Smooth muscle cell (in vitro differentiated cells): Measurements from ENCODE around the gene MYL1. TPM values are rescaled to one million over a fixed set of nuclear protein-coding genes. Genes with fewer than 3 reads are reported as not detected.

Experiments used
- DNase-seq: peaks from one replicate; lab custom pipeline; 2025; ENCODE audit not compliant: unreplicated experiment; lab: John Stamatoyannopoulos, UW
- H2AFZ ChIP-seq: fragments of 200-600 bp; sonication (generic); 2 replicates; pipeline ENCODE4 v1.6.0; 2016; ENCODE audit warnings: antibody characterized with exemption, low read depth, mild to moderate bottlenecking
- H3F3A ChIP-seq: fragments of 200-600 bp; sonication (generic); 2 replicates; pipeline ENCODE4 v1.6.0; 2017; ENCODE audit warnings: antibody characterized with exemption, low read depth
- H3K27ac ChIP-seq: fragments of 200-600 bp; sonication (generic); 2 replicates; pipeline ENCODE4 v1.5.1; 2016; ENCODE audit warnings: low read depth, mild to moderate bottlenecking
- H3K27me3 ChIP-seq: fragments of 200-600 bp; sonication (generic); 2 replicates; pipeline ENCODE4 v1.6.1; 2016; ENCODE audit warnings: low read depth, mild to moderate bottlenecking
- H3K36me3 ChIP-seq: fragments of 200-600 bp; sonication (generic); 2 replicates; pipeline ENCODE4 v1.5.1; 2016; ENCODE audit warnings: low read depth
- H3K4me1 ChIP-seq: fragments of 200-600 bp; sonication (generic); 2 replicates; pipeline ENCODE4 v1.5.1; 2016; ENCODE audit warnings: low read depth
- H3K4me2 ChIP-seq: fragments of 200-600 bp; sonication (generic); 2 replicates; pipeline ENCODE4 v1.6.0; 2016; ENCODE audit warnings: mild to moderate bottlenecking
- H3K4me3 ChIP-seq: fragments of 200-600 bp; sonication (generic); 2 replicates; pipeline ENCODE4 v1.5.1; 2016; ENCODE audit warnings: mild to moderate bottlenecking
- H3K79me2 ChIP-seq: fragments of 200-600 bp; sonication (generic); 2 replicates; pipeline ENCODE4 v1.6.0; 2016; ENCODE audit warnings: low read depth, mild to moderate bottlenecking
- H3K9ac ChIP-seq: fragments of 200-600 bp; sonication (generic); 2 replicates; pipeline ENCODE4 v1.6.0; 2016; ENCODE audit warnings: low read depth
- H3K9me3 ChIP-seq: fragments of 200-600 bp; sonication (generic); replicated peaks from 2 replicates; pipeline ENCODE4 v1.5.1; 2016; ENCODE audit warnings: low read depth
- H4K20me1 ChIP-seq: fragments of 200-600 bp; sonication (generic); 2 replicates; pipeline ENCODE4 v1.6.0; 2016; ENCODE audit warnings: low read depth
- WGBS: methylation state at CpG from one replicate; pipeline ENCODE4 v1.1.7; 2016; ENCODE audit warnings: low lambda C conversion rate; 5-methylcytosine and 5-hydroxymethylcytosine counted together
- polyA plus RNA-seq: library from polyadenylated mRNA; unstranded; fragments of >200 nt; fragmentation: Nextera tagmentation; extraction: Ambion mirVana; gene quantifications from 2 replicates; pipeline ENCODE4 v1.2.1, GENCODE V29; 2016
- total RNA-seq: library from RNA; depleted of rRNA; stranded (reverse); fragments of >200 nt; gene quantifications from 2 replicates; pipeline ENCODE4 v1.2.3, GENCODE V29; 2014
- TF ChIP-seq, protein P1 (sequence below): fragments of 200-600 bp; sonication (generic); IDR thresholded peaks from 2 replicates; pipeline ENCODE4 v1.5.1; 2017; ENCODE audit warnings: borderline replicate concordance, mild to moderate bottlenecking, antibody characterized with exemption; ENCODE audit not compliant: insufficient read depth, poor library complexity, severe bottlenecking

Gene MYL1
- total and polyA plus RNA-seq, 2 experiments from 2014 or later = not detected

DNA sequence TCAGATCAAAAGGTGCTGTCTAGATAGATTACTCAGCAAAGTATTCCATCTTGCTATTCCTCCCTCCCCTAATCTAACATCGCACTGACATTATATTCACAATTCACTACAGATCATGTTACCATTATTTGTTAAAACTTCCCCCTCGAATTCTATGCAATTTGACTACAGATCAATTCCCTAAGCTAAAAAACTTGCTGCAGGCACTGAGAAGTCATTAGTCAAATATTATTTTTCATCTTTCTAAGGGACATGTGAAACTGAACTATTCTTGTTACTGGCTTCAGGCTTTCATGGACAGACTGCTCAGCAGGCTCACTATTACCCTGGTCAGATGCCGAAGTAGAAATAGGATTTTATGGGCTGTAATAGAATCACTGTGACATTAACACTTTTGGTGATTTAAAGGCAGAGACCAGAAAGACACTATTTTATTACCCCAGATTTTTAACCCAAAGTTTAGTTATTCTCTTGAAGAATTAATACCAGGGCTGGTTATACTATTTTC lies 15.1 kb downstream of the MYL1 start:
- H3K79me2 ChIP-seq = no peaks in the 10 kb centered on the region
- H3K4me1 ChIP-seq = peaks cover 4% of the 10 kb centered on the region
- H3K9ac ChIP-seq = no peak overlapping the region
- no peak overlapping the region for H3K4me3 ChIP-seq
- no peaks in the 10 kb centered on the region for H3K9me3 ChIP-seq
- H3K27ac ChIP-seq = no peak overlapping the region
- TF ChIP-seq, protein P1, sequence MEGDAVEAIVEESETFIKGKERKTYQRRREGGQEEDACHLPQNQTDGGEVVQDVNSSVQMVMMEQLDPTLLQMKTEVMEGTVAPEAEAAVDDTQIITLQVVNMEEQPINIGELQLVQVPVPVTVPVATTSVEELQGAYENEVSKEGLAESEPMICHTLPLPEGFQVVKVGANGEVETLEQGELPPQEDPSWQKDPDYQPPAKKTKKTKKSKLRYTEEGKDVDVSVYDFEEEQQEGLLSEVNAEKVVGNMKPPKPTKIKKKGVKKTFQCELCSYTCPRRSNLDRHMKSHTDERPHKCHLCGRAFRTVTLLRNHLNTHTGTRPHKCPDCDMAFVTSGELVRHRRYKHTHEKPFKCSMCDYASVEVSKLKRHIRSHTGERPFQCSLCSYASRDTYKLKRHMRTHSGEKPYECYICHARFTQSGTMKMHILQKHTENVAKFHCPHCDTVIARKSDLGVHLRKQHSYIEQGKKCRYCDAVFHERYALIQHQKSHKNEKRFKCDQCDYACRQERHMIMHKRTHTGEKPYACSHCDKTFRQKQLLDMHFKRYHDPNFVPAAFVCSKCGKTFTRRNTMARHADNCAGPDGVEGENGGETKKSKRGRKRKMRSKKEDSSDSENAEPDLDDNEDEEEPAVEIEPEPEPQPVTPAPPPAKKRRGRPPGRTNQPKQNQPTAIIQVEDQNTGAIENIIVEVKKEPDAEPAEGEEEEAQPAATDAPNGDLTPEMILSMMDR = no peak
- H3K36me3 ChIP-seq = no peaks in the 10 kb centered on the region
- no peak for DNase-seq
- no peak overlapping the region for H2AFZ ChIP-seq
- no peaks in the 10 kb centered on the region for H3F3A ChIP-seq
- WGBS = 83% methylated on average over 3 of the region's 3 CpGs
- H3K4me2 ChIP-seq = no peak overlapping the region
- H3K27me3 ChIP-seq = no peaks in the 10 kb centered on the region
- H4K20me1 ChIP-seq = no peaks in the 10 kb centered on the region

DNA sequence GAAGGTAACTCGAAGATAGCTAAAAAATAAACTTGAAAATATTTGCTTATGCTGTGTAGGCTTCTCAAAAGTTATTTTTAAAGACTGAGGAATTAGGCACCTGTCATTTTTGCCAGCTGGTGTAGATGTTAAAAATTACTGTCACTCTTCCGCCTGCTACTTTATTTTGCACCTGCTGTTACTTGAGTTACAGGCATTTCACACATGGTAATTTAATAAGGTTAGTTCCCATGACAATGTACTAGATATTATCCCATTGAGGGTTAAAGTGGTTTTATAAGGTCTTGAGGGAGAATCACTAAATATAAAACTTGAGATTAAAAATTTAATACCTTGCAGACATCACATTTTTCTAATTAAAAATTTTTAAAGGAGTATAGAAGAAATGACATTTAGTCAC lies 26.6 kb downstream of the MYL1 start:
- Histone ChIP-seq H3K9me3 (no peaks in the 10 kb centered on the region), H3K4me2 (no peak overlapping the region), H3K9ac (no peak overlapping the region), H3K79me2 (no peaks in the 10 kb centered on the region), H3K36me3 (no peaks in the 10 kb centered on the region), H3K4me1 (peaks cover 4% of the 10 kb centered on the region), H4K20me1 (no peaks in the 10 kb centered on the region), H3K27me3 (no peaks in the 10 kb centered on the region), H2AFZ (no peak overlapping the region), H3F3A (no peaks in the 10 kb centered on the region), H3K27ac (no peak overlapping the region), H3K4me3 (no peak overlapping the region)
- DNase-seq = no peak
- WGBS = 88% methylated on average over 2 of the region's 2 CpGs
- TF ChIP-seq, protein P1 = no peak

DNA sequence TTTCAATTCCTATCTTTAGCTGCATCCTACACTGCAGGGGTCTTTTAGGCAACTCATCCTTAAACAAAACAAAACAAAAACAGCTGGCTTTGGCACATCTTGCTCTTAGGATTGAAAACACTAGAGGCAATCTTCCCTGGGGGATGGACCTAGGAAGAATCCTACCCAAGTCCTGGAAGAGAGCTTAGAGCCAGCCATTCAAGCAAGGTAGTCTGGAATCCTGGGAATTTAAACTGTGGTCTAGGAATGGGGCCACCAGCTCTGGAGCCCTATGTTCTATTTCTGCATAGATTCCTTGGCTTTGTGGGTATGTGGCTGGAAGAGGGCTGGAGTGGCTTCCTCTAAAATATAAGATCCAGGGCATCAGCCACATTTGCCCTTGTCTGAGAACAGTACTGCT lies 27.7 kb downstream of the MYL1 start:
- H4K20me1 ChIP-seq = no peaks in the 10 kb centered on the region
- H2AFZ ChIP-seq = no peak overlapping the region
- no peak overlapping the region for H3K27ac ChIP-seq
- H3K4me2 ChIP-seq = no peak overlapping the region
- H3K27me3 ChIP-seq = no peaks in the 10 kb centered on the region
- H3F3A ChIP-seq = no peaks in the 10 kb centered on the region
- H3K36me3 ChIP-seq = no peaks in the 10 kb centered on the region
- DNase-seq = no peak
- H3K4me3 ChIP-seq = no peak overlapping the region
- TF ChIP-seq, protein P1 = no peak
- no peak overlapping the region for H3K9ac ChIP-seq
- H3K79me2 ChIP-seq = no peaks in the 10 kb centered on the region
- H3K4me1 ChIP-seq = peaks cover 4% of the 10 kb centered on the region
- H3K9me3 ChIP-seq = no peaks in the 10 kb centered on the region

DNA sequence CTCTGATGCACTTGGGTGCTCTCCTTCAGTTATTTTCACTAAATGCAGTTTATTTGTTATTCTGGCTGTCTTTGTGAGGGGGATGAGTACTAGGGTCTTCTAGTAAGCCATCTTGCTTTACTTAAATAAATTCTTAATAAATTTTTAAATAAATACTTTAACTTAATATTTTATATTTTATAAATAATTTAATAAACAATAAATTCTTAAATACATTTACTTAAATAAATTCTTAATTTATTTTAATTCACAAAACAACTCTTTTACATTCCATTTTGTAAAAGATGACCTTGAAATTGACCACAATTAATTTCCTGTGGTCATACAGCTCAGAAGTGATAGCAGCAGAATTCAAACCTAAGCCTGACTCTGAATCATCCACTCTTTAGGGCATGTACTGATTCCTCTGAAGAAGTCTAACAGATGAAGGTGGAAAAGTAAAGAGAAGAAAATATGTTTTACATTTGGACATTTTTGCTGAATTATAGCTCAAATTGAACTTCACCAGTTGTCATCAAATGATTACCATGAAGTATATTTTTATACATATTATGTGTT lies 28.8 kb downstream of the MYL1 start:
- H3K4me2 ChIP-seq = no peak overlapping the region
- H3K36me3 ChIP-seq = no peaks in the 10 kb centered on the region
- no peaks in the 10 kb centered on the region for H3F3A ChIP-seq
- H3K9ac ChIP-seq = no peak overlapping the region
- no peaks in the 10 kb centered on the region for H3K79me2 ChIP-seq
- H3K27ac ChIP-seq = no peak overlapping the region
- TF ChIP-seq, protein P1 = no peak
- no peaks in the 10 kb centered on the region for H3K27me3 ChIP-seq
- no peak overlapping the region for H2AFZ ChIP-seq
- peaks cover 4% of the 10 kb centered on the region for H3K4me1 ChIP-seq
- no peak overlapping the region for H3K4me3 ChIP-seq
- H4K20me1 ChIP-seq = no peaks in the 10 kb centered on the region
- DNase-seq = no peak
- no peaks in the 10 kb centered on the region for H3K9me3 ChIP-seq
